ENCODE data around the gene KRTAP3-3.

The KRTAP3-3 gene

GRCh38 chr17:41016578-41017215 lies 22.7 kb upstream of the KRTAP3-3 start:
- DNase-seq (ENCODE audit: low read depth) = no peak
- no peak overlapping the region for H3K4me3 ChIP-seq (ENCODE audit: low read depth, low read length)
- TF ChIP-seq CTCF (IDR thresholded peaks at IDR 0.05; ENCODE audit: low read depth, low read length) (no peak), MAX (IDR thresholded peaks at IDR 0.05; ENCODE audit: low read depth, low read length) (no peak), POLR2A (IDR thresholded peaks at IDR 0.05; ENCODE audit: extremely low read depth, insufficient read length) (no peak), MYC (IDR thresholded peaks at IDR 0.05; ENCODE audit: low read depth, low read length) (no peak)

DNA sequence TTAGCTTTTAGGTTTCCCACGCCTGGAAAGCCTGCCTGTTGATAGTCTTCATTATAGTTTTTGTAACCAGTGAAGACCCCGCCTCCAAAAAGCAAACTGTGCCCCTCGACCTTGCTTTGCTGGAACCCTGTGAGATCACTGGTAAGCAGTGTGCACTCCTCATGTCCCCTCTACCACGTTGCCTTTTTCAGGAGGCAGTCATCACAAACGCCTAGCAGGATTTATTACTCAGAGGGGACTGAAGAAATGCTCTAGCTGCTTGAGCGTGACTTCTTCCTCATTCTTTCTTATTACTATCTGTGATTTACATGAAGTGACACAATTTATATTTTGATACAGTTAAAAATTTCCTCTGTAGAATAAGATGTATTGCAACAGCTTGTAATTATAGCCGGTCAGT lies 21.5 kb upstream of the KRTAP3-3 start:
- H3K4me3 ChIP-seq (ENCODE audit: low read depth, low read length) = no peak overlapping the region
- TF ChIP-seq MAX (IDR thresholded peaks at IDR 0.05; ENCODE audit: low read depth, low read length) (no peak), POLR2A (IDR thresholded peaks at IDR 0.05; ENCODE audit: extremely low read depth, insufficient read length) (no peak), MYC (IDR thresholded peaks at IDR 0.05; ENCODE audit: low read depth, low read length) (no peak), CTCF (IDR thresholded peaks at IDR 0.05; ENCODE audit: low read depth, low read length) (no peak)
- DNase-seq (ENCODE audit: low read depth) = no peak

DNA sequence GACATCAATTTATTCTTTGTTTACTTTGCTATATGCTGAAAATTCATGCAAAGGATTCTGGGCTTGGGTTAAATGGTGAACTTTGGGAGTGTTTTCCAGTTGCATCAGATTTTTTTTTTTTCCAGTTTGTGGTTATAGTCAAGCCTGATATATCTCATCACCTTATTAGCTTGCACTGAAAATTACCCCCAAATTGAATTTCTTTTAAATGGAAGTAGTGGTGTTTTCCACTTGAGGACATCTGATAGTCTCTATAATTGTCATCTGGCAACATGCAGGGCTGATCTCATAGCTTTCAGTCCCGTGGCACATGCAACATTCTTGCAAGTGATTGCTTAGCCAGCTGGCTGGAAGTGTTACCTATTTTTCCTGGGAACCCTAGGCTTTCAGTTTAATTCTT lies 19.6 kb upstream of the KRTAP3-3 start:
- no peak overlapping the region for H3K4me3 ChIP-seq (ENCODE audit: low read depth, low read length)
- no peak for DNase-seq (ENCODE audit: low read depth)
- no peak for TF ChIP-seq POLR2A (IDR thresholded peaks at IDR 0.05; ENCODE audit: extremely low read depth, insufficient read length)
- no peak for TF ChIP-seq MYC (IDR thresholded peaks at IDR 0.05; ENCODE audit: low read depth, low read length)
- TF ChIP-seq MAX (IDR thresholded peaks at IDR 0.05; ENCODE audit: low read depth, low read length) = no peak
- no peak for TF ChIP-seq CTCF (IDR thresholded peaks at IDR 0.05; ENCODE audit: low read depth, low read length)

DNA sequence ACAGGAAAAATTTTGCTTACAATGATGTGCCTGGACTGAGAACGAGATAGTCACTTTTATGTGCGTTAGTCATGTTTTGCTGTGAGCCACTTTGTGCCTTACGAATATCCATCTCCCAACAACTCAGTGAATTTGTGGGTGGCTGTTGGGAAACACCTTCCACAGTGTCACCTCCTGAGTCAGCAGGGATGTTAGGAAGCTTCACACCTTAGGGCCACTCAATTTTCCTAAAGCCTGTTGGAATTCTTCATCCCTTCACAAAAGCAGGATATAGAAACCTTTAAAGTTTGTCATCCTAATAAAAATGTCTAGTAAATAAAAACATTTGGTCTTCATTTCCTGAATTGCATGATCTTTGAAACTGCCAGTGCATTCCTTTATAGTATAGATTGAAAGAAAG lies 19.2 kb upstream of the KRTAP3-3 start:
- H3K4me3 ChIP-seq (ENCODE audit: low read depth, low read length) = no peak overlapping the region
- no peak for DNase-seq (ENCODE audit: low read depth)
- TF ChIP-seq MYC (IDR thresholded peaks at IDR 0.05; ENCODE audit: low read depth, low read length) (no peak), MAX (IDR thresholded peaks at IDR 0.05; ENCODE audit: low read depth, low read length) (no peak), POLR2A (IDR thresholded peaks at IDR 0.05; ENCODE audit: extremely low read depth, insufficient read length) (no peak), CTCF (IDR thresholded peaks at IDR 0.05; ENCODE audit: low read depth, low read length) (no peak)

GRCh38 chr17:41012326-41013120 lies 18.6 kb upstream of the KRTAP3-3 start:
- no peak overlapping the region for H3K4me3 ChIP-seq (ENCODE audit: low read depth, low read length)
- TF ChIP-seq CTCF (IDR thresholded peaks at IDR 0.05; ENCODE audit: low read depth, low read length) (no peak), POLR2A (IDR thresholded peaks at IDR 0.05; ENCODE audit: extremely low read depth, insufficient read length) (no peak), MYC (IDR thresholded peaks at IDR 0.05; ENCODE audit: low read depth, low read length) (no peak)
- DNase-seq (ENCODE audit: low read depth) = no peak

Measured in NB4 (cell line).